Panc1 (cell line): ENCODE data around the gene IL36RN.

ENCODE experiments used
- POLR2AphosphoS5 ChIP-seq: IDR thresholded peaks from 2 replicates; pipeline ENCODE4 v1.6.1; 2012; ENCODE audit warnings: mild to moderate bottlenecking, low read depth, low read length, moderate library complexity
- REST ChIP-seq, 2 experiments: IDR thresholded peaks; 2 replicates each; pipeline ENCODE4 v1.6.1; 2011 to 2012; ENCODE audit warnings: low read depth in 2 of 2, control low read depth in 1 of 2, low read length in 1 of 2, mild to moderate bottlenecking in 1 of 2, moderate library complexity in 1 of 2; ENCODE audit not compliant: insufficient read depth in 1 of 2
- SIN3A ChIP-seq: IDR thresholded peaks from 2 replicates; pipeline ENCODE4 v1.6.1; 2012; ENCODE audit warnings: low read depth, mild to moderate bottlenecking, low read length, moderate library complexity, borderline replicate concordance; ENCODE audit not compliant: insufficient read depth
- TF ChIP-seq, protein P1 (sequence below): fragments of 450-650 bp; IDR thresholded peaks from 2 replicates; pipeline ENCODE4 v1.5.1; 2017; ENCODE audit warnings: mild to moderate bottlenecking

GRCh38 chr2:113068706-113069485 is 9.9 kb downstream of the IL36RN start:
- TF ChIP-seq, protein P1, sequence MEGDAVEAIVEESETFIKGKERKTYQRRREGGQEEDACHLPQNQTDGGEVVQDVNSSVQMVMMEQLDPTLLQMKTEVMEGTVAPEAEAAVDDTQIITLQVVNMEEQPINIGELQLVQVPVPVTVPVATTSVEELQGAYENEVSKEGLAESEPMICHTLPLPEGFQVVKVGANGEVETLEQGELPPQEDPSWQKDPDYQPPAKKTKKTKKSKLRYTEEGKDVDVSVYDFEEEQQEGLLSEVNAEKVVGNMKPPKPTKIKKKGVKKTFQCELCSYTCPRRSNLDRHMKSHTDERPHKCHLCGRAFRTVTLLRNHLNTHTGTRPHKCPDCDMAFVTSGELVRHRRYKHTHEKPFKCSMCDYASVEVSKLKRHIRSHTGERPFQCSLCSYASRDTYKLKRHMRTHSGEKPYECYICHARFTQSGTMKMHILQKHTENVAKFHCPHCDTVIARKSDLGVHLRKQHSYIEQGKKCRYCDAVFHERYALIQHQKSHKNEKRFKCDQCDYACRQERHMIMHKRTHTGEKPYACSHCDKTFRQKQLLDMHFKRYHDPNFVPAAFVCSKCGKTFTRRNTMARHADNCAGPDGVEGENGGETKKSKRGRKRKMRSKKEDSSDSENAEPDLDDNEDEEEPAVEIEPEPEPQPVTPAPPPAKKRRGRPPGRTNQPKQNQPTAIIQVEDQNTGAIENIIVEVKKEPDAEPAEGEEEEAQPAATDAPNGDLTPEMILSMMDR, result no peak
- no peak for TF ChIP-seq SIN3A
- no peak for TF ChIP-seq POLR2AphosphoS5
- TF ChIP-seq REST (IDR thresholded peaks at IDR 0.05; ENCODE audit: insufficient read depth in 1 of 2, low read depth in 2 of 2, low read length in 1 of 2), result no peak
